Activated B cell treated with CpG ODN at 0.5 μM for 24 hours (primary cell): ENCODE data around the gene EFEMP2. TPM values are rescaled to one million over a fixed set of nuclear protein-coding genes. Genes with fewer than 3 reads are reported as not detected.
A peak's percentile ranks its signal among the peaks of the same experiment; 100 is the strongest.

Experiments used
- ATAC-seq: fragments of 200-7000 bp; cut with Tn5 transposase; one replicate; pipeline ENCODE4 v1.10.0; 2021; ENCODE audit warnings: low read depth, mild to moderate bottlenecking, moderate library complexity
- CTCF ChIA-PET: fragments of 350-600 bp; sonication (Branson Sonifier 250); formaldehyde crosslinking; loops from one replicate; lab custom pipeline; 2021; ENCODE audit warnings: antibody characterized with exemption; lab: Charles Lee
- POLR2A ChIA-PET: fragments of 350-600 bp; sonication (Branson Sonifier 250); formaldehyde crosslinking; loops from one replicate; lab custom pipeline; 2021; ENCODE audit warnings: antibody characterized with exemption; lab: Charles Lee
- DNase-seq: peaks from one replicate; pipeline ENCODE4 v3.0.0; 2022
- H3K27ac Mint-ChIP-seq: one replicate; pipeline ENCODE4 v1.8.0; 2020; ENCODE audit warnings: mixed read lengths
- H3K27me3 Mint-ChIP-seq: one replicate; pipeline ENCODE4 v1.8.0; 2021; ENCODE audit warnings: mixed read lengths
- H3K36me3 Mint-ChIP-seq: one replicate; pipeline ENCODE4 v1.8.0; 2021; ENCODE audit warnings: low read depth, mixed read lengths
- H3K4me1 Mint-ChIP-seq: one replicate; pipeline ENCODE4 v1.8.0; 2021; ENCODE audit warnings: mixed read lengths
- H3K4me3 Mint-ChIP-seq: one replicate; pipeline ENCODE4 v1.8.0; 2020; ENCODE audit warnings: mild to moderate bottlenecking, mixed read lengths
- H3K9me3 Mint-ChIP-seq: one replicate; pipeline ENCODE4 v1.8.0; 2020; ENCODE audit warnings: mixed read lengths
- CTCF ChIP-seq: fragments of 200-600 bp; IDR thresholded peaks from one replicate; pipeline ENCODE4 v1.8.0; 2022; ENCODE audit warnings: antibody characterized with exemption, mild to moderate bottlenecking
- intact Hi-C: fragments of 100-400 bp; cut with micrococcal nuclease; formaldehyde crosslinking; loops from one replicate; pipeline ENCODE4 v1.15.1; 2024
- total RNA-seq: library from RNA; stranded (reverse); gene quantifications from 2 replicates; pipeline ENCODE4 v1.2.3, GENCODE V29; 2022

Gene EFEMP2
- total RNA-seq, 1 donor from 2014 or later, result 3.8 TPM

- ATAC-seq, result peak; percentile 26
- Mint-ChIP-seq H3K36me3 (peaks cover 56% of the 10 kb centered on the region), H3K27ac (peak within 1 kb of the TSS; percentile 98), H3K9me3 (no peaks in the 10 kb centered on the region), H3K27me3 (no peaks in the 10 kb centered on the region), H3K4me3 (peak within 1 kb of the TSS; percentile 99), H3K4me1 (peaks cover 44% of the 10 kb centered on the region)
- intact Hi-C loops, result loop anchor here (1.0 kb wide), 3 partner anchors 8 to 28 kb away; partner anchors contain the start of gene FIBP
- ChIA-PET CTCF (interaction anchor here (0.6 to 4.3 kb wide), 21 partner anchors 9 to 749 kb away, joined by 3 to 63 read pairs (median 4); partner anchors contain the start of genes CCDC85B, FIBP, KAT5 and PCNX3), POLR2A (interaction anchor here (0.5 to 7.1 kb wide), 50 partner anchors 9 to 1543 kb away, joined by 3 to 340 read pairs (median 6); partner anchors contain the start of genes AP5B1, BANF1, C11orf68 and CCDC85B)
- DNase-seq, result peak; percentile 96
- TF ChIP-seq CTCF, result peak; percentile 82
These were observed 12.1 kb downstream of the EFEMP2 start, which contains the start of gene MUS81 for GRCh38 chr11:65860278-65861164. MUS81 (plus strand) TSS chr11:65860433; CDS start chr11:65860754, 321 bp downstream.

GRCh38 chr11:65859812-65860277 is 12.8 kb downstream of the EFEMP2 start:
- TF ChIP-seq CTCF, result no peak
- Mint-ChIP-seq H3K4me3 (peak overlapping the region; percentile 99), H3K9me3 (no peaks in the 10 kb centered on the region), H3K27ac (peak overlapping the region; percentile 98), H3K27me3 (no peaks in the 10 kb centered on the region), H3K36me3 (peaks cover 53% of the 10 kb centered on the region), H3K4me1 (peaks cover 49% of the 10 kb centered on the region)
- ChIA-PET CTCF (interaction anchor here (0.6 to 4.3 kb wide), 21 partner anchors 8 to 335 kb away, joined by 3 to 63 read pairs (median 4); partner anchors contain the start of genes CCDC85B, FIBP, KAT5 and PCNX3), POLR2A (interaction anchor here (0.5 to 7.1 kb wide), 59 partner anchors 10 to 1669 kb away, joined by 3 to 340 read pairs (median 4); partner anchors contain the start of genes AP5B1, BANF1, C11orf68 and CCDC85B)
- ATAC-seq (no peak), DNase-seq (no peak)
- intact Hi-C loops, result loop anchor here (1.0 to 5.0 kb wide), 10 partner anchors 8 to 288 kb away; partner anchors contain the start of genes AP5B1, BANF1, EFEMP2 and EIF1AD

GRCh38 chr11:65859095-65859811 is 13.3 kb downstream of the EFEMP2 start:
- ChIA-PET POLR2A (interaction anchor here (0.6 to 7.1 kb wide), 60 partner anchors 9 to 1669 kb away, joined by 3 to 340 read pairs (median 4); partner anchors contain the start of genes AP5B1, BANF1, BRMS1 and C11orf68), CTCF (interaction anchor here (0.5 to 4.3 kb wide), 20 partner anchors 8 to 334 kb away, joined by 3 to 63 read pairs (median 4); partner anchors contain the start of genes CCDC85B, FIBP, KAT5 and SCYL1)
- no peak for TF ChIP-seq CTCF
- Mint-ChIP-seq H3K4me3 (peak overlapping the region; percentile 99), H3K4me1 (peaks cover 54% of the 10 kb centered on the region), H3K27ac (peak overlapping the region; percentile 98), H3K9me3 (no peaks in the 10 kb centered on the region), H3K36me3 (peaks cover 55% of the 10 kb centered on the region), H3K27me3 (no peaks in the 10 kb centered on the region)
- peak; percentile 64 for ATAC-seq
- intact Hi-C loops, result loop anchor here (1.0 to 5.0 kb wide), 7 partner anchors 14 to 287 kb away; partner anchors contain the start of genes AP5B1, BANF1, EFEMP2 and EIF1AD
- DNase-seq, result peak; percentile 90

- TF ChIP-seq CTCF, result no peak
- Mint-ChIP-seq H3K4me1 (peaks cover 60% of the 10 kb centered on the region), H3K27ac (peak overlapping the region; percentile 98), H3K9me3 (no peaks in the 10 kb centered on the region), H3K4me3 (peak overlapping the region; percentile 99), H3K36me3 (peaks cover 55% of the 10 kb centered on the region), H3K27me3 (no peaks in the 10 kb centered on the region)
- CTCF ChIA-PET, result interaction anchor here (0.7 to 4.3 kb wide), 7 partner anchors 11 to 334 kb away, joined by 3 to 63 read pairs (median 5); partner anchors contain the start of genes CCDC85B, FIBP, SCYL1 and SIPA1
- no peak for DNase-seq
- intact Hi-C loops, result loop anchor here (1.0 to 5.0 kb wide), 13 partner anchors 14 to 410 kb away; partner anchors contain the start of genes AP5B1, BANF1, C11orf68 and DRAP1
- POLR2A ChIA-PET, result interaction anchor here (0.6 to 7.1 kb wide), 47 partner anchors 9 to 1839 kb away, joined by 3 to 340 read pairs (median 7); partner anchors contain the start of genes AP5B1, BANF1, BRMS1 and C11orf68
- ATAC-seq, result no peak
These were observed 13.9 kb downstream of the EFEMP2 start for GRCh38 chr11:65858681-65859087.
